Liver (tissue), 9 donors: ENCODE results near the gene ACCS. TPM values are rescaled to one million over a fixed set of nuclear protein-coding genes. Genes with fewer than 3 reads are reported as not detected.

Experiments used
- DNase-seq: peaks from one replicate; pipeline ENCODE4 v3.0.0-alpha.2; 2017; ENCODE audit warnings: low spot score
- H3K27ac ChIP-seq, 2 donors: one replicate each; pipeline ENCODE4 v1.7.0; 2013; ENCODE audit warnings: inconsistent platforms in 2 of 2, low read length in 2 of 2, control low read depth in 1 of 2, low read depth in 1 of 2, mild to moderate bottlenecking in 1 of 2
- H3K27me3 ChIP-seq, 4 donors: one replicate each; pipeline versions ENCODE4 v1.6.1 to v1.7.0; 2013; ENCODE audit warnings: low read length in 3 of 4, inconsistent platforms in 1 of 4, mild to moderate bottlenecking in 1 of 4, moderate library complexity in 1 of 4; ENCODE audit not compliant: control insufficient read depth in 4 of 4, insufficient read depth in 4 of 4
- H3K36me3 ChIP-seq, 4 donors: one replicate each; pipeline versions ENCODE4 v1.6.1 to v1.7.0; 2013; ENCODE audit warnings: low read length in 3 of 4, mild to moderate bottlenecking in 3 of 4, low read depth in 1 of 4, moderate library complexity in 1 of 4; ENCODE audit not compliant: control insufficient read depth in 4 of 4, insufficient read depth in 3 of 4
- H3K4me1 ChIP-seq, 4 donors: one replicate each; pipeline versions ENCODE4 v1.6.1 to v1.7.0; 2013; ENCODE audit warnings: low read length in 3 of 4, mild to moderate bottlenecking in 3 of 4, moderate library complexity in 1 of 4; ENCODE audit not compliant: control insufficient read depth in 4 of 4, insufficient read depth in 4 of 4
- H3K4me3 ChIP-seq, 3 donors: one replicate each; pipeline versions ENCODE4 v1.6.1 to v1.7.0; 2013; ENCODE audit warnings: low read length in 3 of 3, control low read depth in 1 of 3, low read depth in 1 of 3, mild to moderate bottlenecking in 1 of 3
- H3K9ac ChIP-seq, 2 donors: one replicate each; pipeline ENCODE4 v1.7.0; 2013; ENCODE audit warnings: low read length in 2 of 2, mild to moderate bottlenecking in 2 of 2, moderate library complexity in 2 of 2, control low read depth in 1 of 2, low read depth in 1 of 2
- H3K9me3 ChIP-seq, 4 donors: one replicate each; pipeline versions ENCODE4 v1.6.1 to v1.7.0; 2013; ENCODE audit warnings: low read length in 3 of 4; ENCODE audit not compliant: control insufficient read depth in 4 of 4
- CTCF ChIP-seq: fragments of 150-350 bp; IDR thresholded peaks from 2 replicates; pipeline ENCODE4 v1.5.1; 2017; ENCODE audit warnings: improper control_type of control experiment, low read depth, low read length; ENCODE audit not compliant: missing input control
- EGR1 ChIP-seq, 2 donors: IDR thresholded peaks; 2 replicates each; pipeline ENCODE4 v1.6.1; 2016 to 2018; ENCODE audit warnings: antibody characterized with exemption in 2 of 2, low read depth in 2 of 2
- FOXA1 ChIP-seq: IDR thresholded peaks from 2 replicates; pipeline ENCODE4 v1.6.1; 2016; ENCODE audit warnings: antibody characterized with exemption
- GABPA ChIP-seq, 2 donors: IDR thresholded peaks in 1 of 2; conservative IDR thresholded peaks in 1 of 2; 2 replicates each; pipeline ENCODE4 v1.6.1; 2016; ENCODE audit warnings: antibody characterized with exemption in 2 of 2, mild to moderate bottlenecking in 1 of 2, moderate library complexity in 1 of 2
- HNF4G ChIP-seq: IDR thresholded peaks from 2 replicates; pipeline ENCODE4 v1.6.1; 2016; ENCODE audit warnings: antibody characterized with exemption
- MAX ChIP-seq: IDR thresholded peaks from 2 replicates; pipeline ENCODE4 v1.6.1; 2016; ENCODE audit warnings: antibody characterized with exemption
- NR2F2 ChIP-seq: IDR thresholded peaks from 2 replicates; pipeline ENCODE4 v1.6.1; 2016; ENCODE audit warnings: antibody characterized with exemption
- RAD21 ChIP-seq, 2 donors: IDR thresholded peaks; 2 replicates each; pipeline ENCODE4 v1.6.1; 2016; ENCODE audit warnings: antibody characterized with exemption in 2 of 2, mild to moderate bottlenecking in 2 of 2
- RXRA ChIP-seq, 2 donors: IDR thresholded peaks; 2 replicates each; pipeline ENCODE4 v1.6.1; 2017 to 2018; ENCODE audit warnings: antibody characterized with exemption in 2 of 2, mild to moderate bottlenecking in 1 of 2
- SP1 ChIP-seq: IDR thresholded peaks from 2 replicates; pipeline ENCODE4 v1.6.1; 2018; ENCODE audit warnings: antibody characterized with exemption, mild to moderate bottlenecking
- TAF1 ChIP-seq: conservative IDR thresholded peaks from 2 replicates; pipeline ENCODE4 v1.6.1; 2016; ENCODE audit warnings: antibody characterized with exemption, mild to moderate bottlenecking
- YY1 ChIP-seq: IDR thresholded peaks from 2 replicates; pipeline ENCODE4 v1.6.1; 2016; ENCODE audit warnings: antibody characterized with exemption, mild to moderate bottlenecking
- WGBS: extraction: QIAGEN DNeasy Blood & Tissue Kit; methylation state at CpG from one replicate; pipeline ENCODE4 v1.1.7; 2013; 5-methylcytosine and 5-hydroxymethylcytosine counted together
- polyA plus RNA-seq, 2 donors: library from polyadenylated mRNA; stranded (reverse) in 1 of 2; unstranded in 1 of 2; fragments of 200-250 nt in 1 of 2; fragments of >200 nt in 1 of 2; fragmentation: Nextera tagmentation in 1 of 2; extraction: Ambion mirVana in 1 of 2; gene quantifications; one replicate each; pipeline versions ENCODE4 v1.2.1 to v1.2.3, GENCODE V29; 2013 to 2015
- total RNA-seq, 2 donors: library from RNA; depleted of rRNA; stranded (reverse); fragments of >200 nt; gene quantifications; one replicate each; pipeline ENCODE4 v1.2.3, GENCODE V29; 2014
- TF ChIP-seq, protein P1 (sequence below): IDR thresholded peaks from 2 replicates; pipeline ENCODE4 v1.6.1; 2016; ENCODE audit warnings: antibody characterized with exemption
- TF ChIP-seq, protein P2 (sequence below): IDR thresholded peaks from 2 replicates; pipeline ENCODE4 v1.6.1; 2016; ENCODE audit warnings: antibody characterized with exemption, mild to moderate bottlenecking
- donor health status: healthy.
- donor health status: healthy.
- donor health status: healthy.
- donor health status: healthy.
- donor health status: healthy.

ACCS gene
- total and polyA plus RNA-seq, 4 donors = 8.7 to 17.5 (median 10.9) TPM

DNA sequence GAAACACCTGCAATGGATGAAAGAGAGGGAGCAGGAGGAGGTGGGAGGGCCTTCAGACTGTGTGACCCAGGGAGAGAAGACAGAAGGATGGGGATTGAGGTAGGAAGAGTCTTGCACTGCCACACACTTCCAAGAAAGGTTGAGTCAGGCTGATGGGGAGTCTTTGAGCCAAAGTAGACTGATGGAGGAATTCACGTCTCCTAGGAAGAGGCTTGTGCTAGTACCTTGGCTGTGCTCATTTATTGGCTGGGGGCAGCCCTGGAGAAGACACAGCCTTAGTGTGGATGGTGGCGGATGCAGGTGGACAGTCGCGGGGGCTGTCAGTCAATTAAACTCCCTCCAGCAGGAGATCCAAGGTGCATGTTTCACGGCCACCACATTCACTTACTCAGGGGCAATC lies 34.5 kb upstream of the ACCS start:
- Histone ChIP-seq H3K9me3 (no peaks in the 10 kb centered on the region), H3K9ac (no peak overlapping the region), H3K4me1 (no peaks in the 10 kb centered on the region), H3K4me3 (no peak overlapping the region), H3K27ac (peak overlapping the region in 1 of 2 donors; percentile 29), H3K36me3 (no peaks in the 10 kb centered on the region), H3K27me3 (no peaks in the 10 kb centered on the region)
- DNase-seq = peak; percentile 21
- WGBS = 91% methylated on average over 5 of the region's 5 CpGs
- TF ChIP-seq CTCF = no peak
- TF ChIP-seq TAF1 = no peak
- no peak for TF ChIP-seq HNF4G
- TF ChIP-seq SP1 = no peak
- no peak for TF ChIP-seq RAD21 (IDR thresholded peaks at IDR 0.05)
- TF ChIP-seq MAX = no peak
- TF ChIP-seq NR2F2 = no peak
- no peak for TF ChIP-seq EGR1 (IDR thresholded peaks at IDR 0.05; ENCODE audit: low read depth in 2 of 2)
- TF ChIP-seq, protein P1, sequence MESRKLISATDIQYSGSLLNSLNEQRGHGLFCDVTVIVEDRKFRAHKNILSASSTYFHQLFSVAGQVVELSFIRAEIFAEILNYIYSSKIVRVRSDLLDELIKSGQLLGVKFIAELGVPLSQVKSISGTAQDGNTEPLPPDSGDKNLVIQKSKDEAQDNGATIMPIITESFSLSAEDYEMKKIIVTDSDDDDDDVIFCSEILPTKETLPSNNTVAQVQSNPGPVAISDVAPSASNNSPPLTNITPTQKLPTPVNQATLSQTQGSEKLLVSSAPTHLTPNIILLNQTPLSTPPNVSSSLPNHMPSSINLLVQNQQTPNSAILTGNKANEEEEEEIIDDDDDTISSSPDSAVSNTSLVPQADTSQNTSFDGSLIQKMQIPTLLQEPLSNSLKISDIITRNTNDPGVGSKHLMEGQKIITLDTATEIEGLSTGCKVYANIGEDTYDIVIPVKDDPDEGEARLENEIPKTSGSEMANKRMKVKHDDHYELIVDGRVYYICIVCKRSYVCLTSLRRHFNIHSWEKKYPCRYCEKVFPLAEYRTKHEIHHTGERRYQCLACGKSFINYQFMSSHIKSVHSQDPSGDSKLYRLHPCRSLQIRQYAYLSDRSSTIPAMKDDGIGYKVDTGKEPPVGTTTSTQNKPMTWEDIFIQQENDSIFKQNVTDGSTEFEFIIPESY = no peak
- TF ChIP-seq YY1 = no peak
- TF ChIP-seq, protein P2, sequence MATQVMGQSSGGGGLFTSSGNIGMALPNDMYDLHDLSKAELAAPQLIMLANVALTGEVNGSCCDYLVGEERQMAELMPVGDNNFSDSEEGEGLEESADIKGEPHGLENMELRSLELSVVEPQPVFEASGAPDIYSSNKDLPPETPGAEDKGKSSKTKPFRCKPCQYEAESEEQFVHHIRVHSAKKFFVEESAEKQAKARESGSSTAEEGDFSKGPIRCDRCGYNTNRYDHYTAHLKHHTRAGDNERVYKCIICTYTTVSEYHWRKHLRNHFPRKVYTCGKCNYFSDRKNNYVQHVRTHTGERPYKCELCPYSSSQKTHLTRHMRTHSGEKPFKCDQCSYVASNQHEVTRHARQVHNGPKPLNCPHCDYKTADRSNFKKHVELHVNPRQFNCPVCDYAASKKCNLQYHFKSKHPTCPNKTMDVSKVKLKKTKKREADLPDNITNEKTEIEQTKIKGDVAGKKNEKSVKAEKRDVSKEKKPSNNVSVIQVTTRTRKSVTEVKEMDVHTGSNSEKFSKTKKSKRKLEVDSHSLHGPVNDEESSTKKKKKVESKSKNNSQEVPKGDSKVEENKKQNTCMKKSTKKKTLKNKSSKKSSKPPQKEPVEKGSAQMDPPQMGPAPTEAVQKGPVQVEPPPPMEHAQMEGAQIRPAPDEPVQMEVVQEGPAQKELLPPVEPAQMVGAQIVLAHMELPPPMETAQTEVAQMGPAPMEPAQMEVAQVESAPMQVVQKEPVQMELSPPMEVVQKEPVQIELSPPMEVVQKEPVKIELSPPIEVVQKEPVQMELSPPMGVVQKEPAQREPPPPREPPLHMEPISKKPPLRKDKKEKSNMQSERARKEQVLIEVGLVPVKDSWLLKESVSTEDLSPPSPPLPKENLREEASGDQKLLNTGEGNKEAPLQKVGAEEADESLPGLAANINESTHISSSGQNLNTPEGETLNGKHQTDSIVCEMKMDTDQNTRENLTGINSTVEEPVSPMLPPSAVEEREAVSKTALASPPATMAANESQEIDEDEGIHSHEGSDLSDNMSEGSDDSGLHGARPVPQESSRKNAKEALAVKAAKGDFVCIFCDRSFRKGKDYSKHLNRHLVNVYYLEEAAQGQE = no peak
- TF ChIP-seq FOXA1 = no peak
- no peak for TF ChIP-seq RXRA (IDR thresholded peaks at IDR 0.05)
- no peak for TF ChIP-seq GABPA (IDR thresholded peaks at IDR 0.05 in 1 of 2, conservative IDR thresholded peaks at IDR 0.05 in 1 of 2)

DNA sequence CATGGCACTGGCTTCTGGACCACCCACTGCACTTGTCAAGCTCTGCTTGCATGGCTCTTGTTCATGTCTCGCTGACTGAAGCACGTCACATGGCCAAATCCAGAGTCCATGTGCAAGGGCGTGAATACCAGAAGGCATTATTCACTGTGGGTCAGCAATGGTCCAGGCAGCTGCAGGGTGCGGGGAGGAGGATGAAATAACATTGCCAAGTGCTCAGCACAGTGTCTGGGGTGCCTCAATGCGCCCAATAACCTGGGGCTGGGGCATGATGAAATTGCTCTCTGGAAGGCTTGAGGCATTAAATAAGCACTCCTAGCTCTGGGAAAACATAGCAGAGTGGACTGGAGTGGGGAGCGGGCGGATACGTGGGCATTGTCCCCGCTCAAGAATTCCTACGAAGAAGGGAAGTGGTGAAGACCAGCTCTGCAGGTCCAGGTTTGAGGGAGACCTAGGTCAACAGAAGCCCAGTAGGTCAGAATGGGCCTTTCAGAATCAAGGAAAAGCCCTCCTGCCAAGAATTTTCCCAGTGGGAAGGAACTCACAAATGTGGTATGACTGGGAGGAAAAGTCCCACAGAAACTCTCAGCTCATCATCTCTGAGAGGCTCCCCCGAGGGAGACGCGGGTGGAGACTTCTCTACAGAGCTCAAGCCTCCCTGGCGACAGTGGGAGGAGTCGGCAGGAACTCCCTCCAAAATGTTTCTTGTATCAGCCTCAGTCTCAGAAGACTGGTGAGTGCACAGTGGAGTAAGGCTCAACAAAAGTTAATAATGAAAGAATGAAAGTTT lies 33.6 kb upstream of the ACCS start:
- peak; percentile 2 for DNase-seq
- Histone ChIP-seq H3K27me3 (no peaks in the 10 kb centered on the region), H3K9ac (no peak overlapping the region), H3K9me3 (no peaks in the 10 kb centered on the region), H3K27ac (peak overlapping the region; percentile 40 to 59), H3K4me1 (peaks cover 0 to 4% (median 2%) of the 10 kb centered on the region in 4 donors), H3K4me3 (no peak overlapping the region), H3K36me3 (no peaks in the 10 kb centered on the region)
- WGBS = 82% methylated on average over 15 of the region's 15 CpGs
- no peak for TF ChIP-seq FOXA1
- TF ChIP-seq, protein P1 = no peak
- TF ChIP-seq, protein P2 = peak; percentile 17
